SK-N-SH (cell line): Measurements from ENCODE around the gene AMT.

Experiments used
- CTCF ChIP-seq: fragments of 200-600 bp; sonication (generic); IDR thresholded peaks from 2 replicates; pipeline ENCODE4 v1.6.1; 2017; ENCODE audit warnings: antibody characterized with exemption, mild to moderate bottlenecking, moderate library complexity
- FOSL2 ChIP-seq: IDR thresholded peaks from 2 replicates; pipeline ENCODE4 v1.4.0; 2012; ENCODE audit warnings: low read depth, mild to moderate bottlenecking, moderate library complexity, borderline replicate concordance
- IRF3 ChIP-seq: fragments of 150-350 bp; IDR thresholded peaks from 2 replicates; pipeline ENCODE4 v1.6.1; 2016; ENCODE audit warnings: mild to moderate bottlenecking, low read depth, low read length
- POLR2AphosphoS5 ChIP-seq: IDR thresholded peaks from 2 replicates; pipeline ENCODE4 v1.6.1; 2012; ENCODE audit warnings: low read depth, low read length
- TAF1 ChIP-seq: IDR thresholded peaks from 2 replicates; pipeline ENCODE4 v1.6.1; 2012; ENCODE audit warnings: low read depth, mild to moderate bottlenecking, low read length, moderate library complexity, borderline replicate concordance
- TF ChIP-seq, protein P1 (sequence below): IDR thresholded peaks from 2 replicates; pipeline ENCODE4 v1.6.1; 2012; ENCODE audit warnings: mild to moderate bottlenecking, low read depth, low read length, moderate library complexity

- TF ChIP-seq IRF3: no peak
- no peak for TF ChIP-seq POLR2AphosphoS5
- TF ChIP-seq, protein P1, sequence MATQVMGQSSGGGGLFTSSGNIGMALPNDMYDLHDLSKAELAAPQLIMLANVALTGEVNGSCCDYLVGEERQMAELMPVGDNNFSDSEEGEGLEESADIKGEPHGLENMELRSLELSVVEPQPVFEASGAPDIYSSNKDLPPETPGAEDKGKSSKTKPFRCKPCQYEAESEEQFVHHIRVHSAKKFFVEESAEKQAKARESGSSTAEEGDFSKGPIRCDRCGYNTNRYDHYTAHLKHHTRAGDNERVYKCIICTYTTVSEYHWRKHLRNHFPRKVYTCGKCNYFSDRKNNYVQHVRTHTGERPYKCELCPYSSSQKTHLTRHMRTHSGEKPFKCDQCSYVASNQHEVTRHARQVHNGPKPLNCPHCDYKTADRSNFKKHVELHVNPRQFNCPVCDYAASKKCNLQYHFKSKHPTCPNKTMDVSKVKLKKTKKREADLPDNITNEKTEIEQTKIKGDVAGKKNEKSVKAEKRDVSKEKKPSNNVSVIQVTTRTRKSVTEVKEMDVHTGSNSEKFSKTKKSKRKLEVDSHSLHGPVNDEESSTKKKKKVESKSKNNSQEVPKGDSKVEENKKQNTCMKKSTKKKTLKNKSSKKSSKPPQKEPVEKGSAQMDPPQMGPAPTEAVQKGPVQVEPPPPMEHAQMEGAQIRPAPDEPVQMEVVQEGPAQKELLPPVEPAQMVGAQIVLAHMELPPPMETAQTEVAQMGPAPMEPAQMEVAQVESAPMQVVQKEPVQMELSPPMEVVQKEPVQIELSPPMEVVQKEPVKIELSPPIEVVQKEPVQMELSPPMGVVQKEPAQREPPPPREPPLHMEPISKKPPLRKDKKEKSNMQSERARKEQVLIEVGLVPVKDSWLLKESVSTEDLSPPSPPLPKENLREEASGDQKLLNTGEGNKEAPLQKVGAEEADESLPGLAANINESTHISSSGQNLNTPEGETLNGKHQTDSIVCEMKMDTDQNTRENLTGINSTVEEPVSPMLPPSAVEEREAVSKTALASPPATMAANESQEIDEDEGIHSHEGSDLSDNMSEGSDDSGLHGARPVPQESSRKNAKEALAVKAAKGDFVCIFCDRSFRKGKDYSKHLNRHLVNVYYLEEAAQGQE: no peak
- TF ChIP-seq TAF1: no peak
- no peak for TF ChIP-seq CTCF
- no peak for TF ChIP-seq FOSL2
Measured at GRCh38 chr3:49453621-49454020, 31.3 kb upstream of the AMT start.
